ENCODE results near the gene PIGU. TPM values are rescaled to one million over a fixed set of nuclear protein-coding genes. Genes with fewer than 3 reads are reported as not detected.

Gene PIGU
- total RNA-seq, 1 experiment from 2014 or later, result 25.1 TPM

GRCh38 chr20:34644345-34644744 lies 32.5 kb downstream of the PIGU start:
- no peaks in the 10 kb centered on the region for H3K9me2 ChIP-seq (ENCODE audit: insufficient read depth)
- no peaks in the 10 kb centered on the region for H4K20me1 ChIP-seq (ENCODE audit: insufficient read depth)
- peaks cover 0 to 6% of the 10 kb centered on the region in 2 experiments; a peak in 1 of 4 replicates for H3K36me3 ChIP-seq (ENCODE audit: control insufficient read depth in 1 of 2, insufficient read depth in 2 of 2, low read length in 2 of 2)
- H2AFZ ChIP-seq (ENCODE audit: low read depth, low read length, poor library complexity, severe bottlenecking), result no peak overlapping the region
- RAD21 ChIA-PET (ENCODE audit: low non-redundant PET in 1 of 2, low total read pairs in 2 of 2, uncharacterized antibody in 2 of 2, unreplicated experiment in 2 of 2), result no interaction called here
- DNase-seq (ENCODE audit: low read depth, low spot score) (no peak), ATAC-seq (no peak)
- no peaks in the 10 kb centered on the region for H3K27me3 ChIP-seq (ENCODE audit: insufficient read depth, low read length)
- no peak for TF ChIP-seq TCF7L2 (IDR thresholded peaks at IDR 0.05; ENCODE audit: borderline replicate concordance, extremely low read depth, insufficient read depth, insufficient read length)
- TF ChIP-seq YY1 (IDR thresholded peaks at IDR 0.05; ENCODE audit: extremely low read depth, insufficient replicate concordance, low read depth, low read length), result no peak
- no peaks in the 10 kb centered on the region for H3K79me2 ChIP-seq (ENCODE audit: insufficient read depth, low read length)
- H3K4me2 ChIP-seq (ENCODE audit: low read length), result no peak overlapping the region
- no peak overlapping the region for H3K27ac ChIP-seq (ENCODE audit: low read depth, low read length)
- no TSS peak for BruUV-seq (replicated peaks)
- no peaks in the 10 kb centered on the region for H3K4me1 ChIP-seq (ENCODE audit: control insufficient read depth in 1 of 2, insufficient read depth in 2 of 2, low read length in 2 of 2)
- H3K9ac ChIP-seq (ENCODE audit: low read length), result no peak overlapping the region
- intact Hi-C loops (cut with micrococcal nuclease), result no loop called here
- POLR2A ChIA-PET, result no interaction called here
- no peak overlapping the region for H3K4me3 ChIP-seq (replicated peaks in 1 of 2; ENCODE audit: low read depth in 1 of 2, low read length in 2 of 2)
- H3K9me3 ChIP-seq (ENCODE audit: control insufficient read depth in 1 of 2, insufficient read depth in 1 of 2, low read depth in 1 of 2, low read length in 2 of 2), result no peaks in the 10 kb centered on the region
- CTCF ChIA-PET, result interaction anchor here (1.0 kb wide), 1 partner anchor 125 kb away, joined by 3 read pairs; no protein-coding TSS in a partner anchor

GRCh38 chr20:34643928-34644327 lies 33.0 kb downstream of the PIGU start:
- intact Hi-C loops (cut with micrococcal nuclease), result no loop called here
- Histone ChIP-seq H3K79me2 (ENCODE audit: insufficient read depth, low read length) (no peaks in the 10 kb centered on the region), H3K9me3 (ENCODE audit: control insufficient read depth in 1 of 2, insufficient read depth in 1 of 2, low read depth in 1 of 2, low read length in 2 of 2) (no peaks in the 10 kb centered on the region), H3K4me3 (replicated peaks in 1 of 2; ENCODE audit: low read depth in 1 of 2, low read length in 2 of 2) (no peak overlapping the region), H3K27ac (ENCODE audit: low read depth, low read length) (no peak overlapping the region), H3K36me3 (ENCODE audit: control insufficient read depth in 1 of 2, insufficient read depth in 2 of 2, low read length in 2 of 2) (peaks cover 0 to 6% of the 10 kb centered on the region in 2 experiments; a peak in 1 of 4 replicates), H3K9me2 (ENCODE audit: insufficient read depth) (no peaks in the 10 kb centered on the region), H2AFZ (ENCODE audit: low read depth, low read length, poor library complexity, severe bottlenecking) (no peak overlapping the region), H3K4me1 (ENCODE audit: control insufficient read depth in 1 of 2, insufficient read depth in 2 of 2, low read length in 2 of 2) (no peaks in the 10 kb centered on the region), H4K20me1 (ENCODE audit: insufficient read depth) (no peaks in the 10 kb centered on the region), H3K4me2 (ENCODE audit: low read length) (no peak overlapping the region), H3K9ac (ENCODE audit: low read length) (no peak overlapping the region), H3K27me3 (ENCODE audit: insufficient read depth, low read length) (no peaks in the 10 kb centered on the region)
- no peak for DNase-seq (ENCODE audit: low read depth, low spot score)
- BruUV-seq (replicated peaks), result no TSS peak
- ATAC-seq, result no peak
- POLR2A ChIA-PET, result no interaction called here
- CTCF ChIA-PET, result interaction anchor here (1.0 kb wide), 1 partner anchor 126 kb away, joined by 3 read pairs; no protein-coding TSS in a partner anchor
- RAD21 ChIA-PET (ENCODE audit: low non-redundant PET in 1 of 2, low total read pairs in 2 of 2, uncharacterized antibody in 2 of 2, unreplicated experiment in 2 of 2), result no interaction called here
- TF ChIP-seq YY1 (IDR thresholded peaks at IDR 0.05; ENCODE audit: extremely low read depth, insufficient replicate concordance, low read depth, low read length) (no peak), ZNF274 (IDR thresholded peaks at IDR 0.05; ENCODE audit: low read depth, low read length) (no peak), SIN3A (IDR thresholded peaks at IDR 0.05; ENCODE audit: low read depth) (no peak), EZH2 (IDR thresholded peaks at IDR 0.05) (no peak)
